ENCODE measurements around the gene PTPRH.

Gene PTPRH

GRCh38 chr19:55145232-55145631 lies 64.1 kb downstream of the PTPRH start:
- H3K27ac ChIP-seq (ENCODE audit: poor library complexity, severe bottlenecking), result no peak overlapping the region
- H3K27me3 ChIP-seq (ENCODE audit: insufficient read depth, poor library complexity, severe bottlenecking), result no peaks in the 10 kb centered on the region
- ATAC-seq (ENCODE audit: low read depth) (no peak), DNase-seq (ENCODE audit: low spot score) (no peak)
- TF ChIP-seq, protein P1, sequence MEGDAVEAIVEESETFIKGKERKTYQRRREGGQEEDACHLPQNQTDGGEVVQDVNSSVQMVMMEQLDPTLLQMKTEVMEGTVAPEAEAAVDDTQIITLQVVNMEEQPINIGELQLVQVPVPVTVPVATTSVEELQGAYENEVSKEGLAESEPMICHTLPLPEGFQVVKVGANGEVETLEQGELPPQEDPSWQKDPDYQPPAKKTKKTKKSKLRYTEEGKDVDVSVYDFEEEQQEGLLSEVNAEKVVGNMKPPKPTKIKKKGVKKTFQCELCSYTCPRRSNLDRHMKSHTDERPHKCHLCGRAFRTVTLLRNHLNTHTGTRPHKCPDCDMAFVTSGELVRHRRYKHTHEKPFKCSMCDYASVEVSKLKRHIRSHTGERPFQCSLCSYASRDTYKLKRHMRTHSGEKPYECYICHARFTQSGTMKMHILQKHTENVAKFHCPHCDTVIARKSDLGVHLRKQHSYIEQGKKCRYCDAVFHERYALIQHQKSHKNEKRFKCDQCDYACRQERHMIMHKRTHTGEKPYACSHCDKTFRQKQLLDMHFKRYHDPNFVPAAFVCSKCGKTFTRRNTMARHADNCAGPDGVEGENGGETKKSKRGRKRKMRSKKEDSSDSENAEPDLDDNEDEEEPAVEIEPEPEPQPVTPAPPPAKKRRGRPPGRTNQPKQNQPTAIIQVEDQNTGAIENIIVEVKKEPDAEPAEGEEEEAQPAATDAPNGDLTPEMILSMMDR (IDR thresholded peaks at IDR 0.05; ENCODE audit: poor library complexity, severe bottlenecking), result no peak
- no peak overlapping the region for H3K4me3 ChIP-seq (ENCODE audit: severe bottlenecking)
- peaks cover 26% of the 10 kb centered on the region for H3K36me3 ChIP-seq (ENCODE audit: low read depth)
- no peaks in the 10 kb centered on the region for H3K4me1 ChIP-seq (ENCODE audit: insufficient read depth, poor library complexity, severe bottlenecking)
- no peaks in the 10 kb centered on the region for H3K9me3 ChIP-seq (ENCODE audit: severe bottlenecking)

- TF ChIP-seq, protein P1 (IDR thresholded peaks at IDR 0.05; ENCODE audit: poor library complexity, severe bottlenecking), result no peak
- H3K4me1 ChIP-seq (ENCODE audit: insufficient read depth, poor library complexity, severe bottlenecking), result no peaks in the 10 kb centered on the region
- no peak overlapping the region for H3K4me3 ChIP-seq (ENCODE audit: severe bottlenecking)
- ATAC-seq (ENCODE audit: low read depth) (no peak), DNase-seq (ENCODE audit: low spot score) (no peak)
- no peaks in the 10 kb centered on the region for H3K27me3 ChIP-seq (ENCODE audit: insufficient read depth, poor library complexity, severe bottlenecking)
- peaks cover 34% of the 10 kb centered on the region for H3K36me3 ChIP-seq (ENCODE audit: low read depth)
- no peak overlapping the region for H3K27ac ChIP-seq (ENCODE audit: poor library complexity, severe bottlenecking)
- no peaks in the 10 kb centered on the region for H3K9me3 ChIP-seq (ENCODE audit: severe bottlenecking)
Observed at GRCh38 chr19:55141696-55142095, 67.6 kb downstream of the PTPRH start.

GRCh38 chr19:55137915-55138314 lies 71.4 kb downstream of the PTPRH start:
- H3K36me3 ChIP-seq (ENCODE audit: low read depth), result peaks cover 39% of the 10 kb centered on the region

GRCh38 chr19:55136399-55137102 lies 72.8 kb downstream of the PTPRH start:
- Histone ChIP-seq H3K4me1 (ENCODE audit: insufficient read depth, poor library complexity, severe bottlenecking) (no peaks in the 10 kb centered on the region), H3K9me3 (ENCODE audit: severe bottlenecking) (no peaks in the 10 kb centered on the region), H3K27me3 (ENCODE audit: insufficient read depth, poor library complexity, severe bottlenecking) (no peaks in the 10 kb centered on the region), H3K4me3 (ENCODE audit: severe bottlenecking) (no peak overlapping the region), H3K27ac (ENCODE audit: poor library complexity, severe bottlenecking) (no peak overlapping the region), H3K36me3 (ENCODE audit: low read depth) (peaks cover 31% of the 10 kb centered on the region)
- ATAC-seq (ENCODE audit: low read depth) (no peak), DNase-seq (ENCODE audit: low spot score) (no peak)
- TF ChIP-seq, protein P1 (IDR thresholded peaks at IDR 0.05; ENCODE audit: poor library complexity, severe bottlenecking), result no peak

More at GRCh38 chr19:55137915-55138314, 71.4 kb downstream of the PTPRH start:
- DNase-seq (ENCODE audit: low spot score) (no peak), ATAC-seq (ENCODE audit: low read depth) (no peak)
- TF ChIP-seq, protein P1 (IDR thresholded peaks at IDR 0.05; ENCODE audit: poor library complexity, severe bottlenecking), result no peak
- H3K4me1 ChIP-seq (ENCODE audit: insufficient read depth, poor library complexity, severe bottlenecking), result no peaks in the 10 kb centered on the region
- no peaks in the 10 kb centered on the region for H3K27me3 ChIP-seq (ENCODE audit: insufficient read depth, poor library complexity, severe bottlenecking)
- no peaks in the 10 kb centered on the region for H3K9me3 ChIP-seq (ENCODE audit: severe bottlenecking)
- no peak overlapping the region for H3K4me3 ChIP-seq (ENCODE audit: severe bottlenecking)
- no peak overlapping the region for H3K27ac ChIP-seq (ENCODE audit: poor library complexity, severe bottlenecking)

- Histone ChIP-seq H3K4me1 (ENCODE audit: insufficient read depth, poor library complexity, severe bottlenecking) (no peaks in the 10 kb centered on the region), H3K4me3 (ENCODE audit: severe bottlenecking) (no peak overlapping the region), H3K9me3 (ENCODE audit: severe bottlenecking) (no peaks in the 10 kb centered on the region), H3K27ac (ENCODE audit: poor library complexity, severe bottlenecking) (no peak overlapping the region), H3K36me3 (ENCODE audit: low read depth) (peaks cover 18% of the 10 kb centered on the region), H3K27me3 (ENCODE audit: insufficient read depth, poor library complexity, severe bottlenecking) (no peaks in the 10 kb centered on the region)
- TF ChIP-seq, protein P1 (IDR thresholded peaks at IDR 0.05; ENCODE audit: poor library complexity, severe bottlenecking), result no peak
- no peak for ATAC-seq (ENCODE audit: low read depth)
- no peak for DNase-seq (ENCODE audit: low spot score)
Observed at GRCh38 chr19:55134736-55135135, 74.6 kb downstream of the PTPRH start.

All from RWPE2 (cell line).